NCI-H1105 treated with DMSO at 0.1 percent for 48 hours (cell line): Measurements from ENCODE around the gene SPTBN5.

Experiments used
- DNase-seq: peaks from one replicate; lab custom pipeline; 2025; lab: John Stamatoyannopoulos, UW

SPTBN5 gene

GRCh38 chr15:41893422-41894250 lies at the start of gene SPTBN5:
Gene SPTBN5 (minus strand): TSS chr15:41894053. CDS start chr15:41893497, 556 bp downstream.
- DNase-seq = no peak

GRCh38 chr15:41942886-41943285 lies 49.0 kb upstream of the SPTBN5 start:
- no peak for DNase-seq

GRCh38 chr15:41941644-41942415 lies 48.0 kb upstream of the SPTBN5 start:
- no peak for DNase-seq

- no peak for DNase-seq
These were observed 46.6 kb upstream of the SPTBN5 start for GRCh38 chr15:41940441-41940857.

- no peak for DNase-seq
These were observed 46.1 kb upstream of the SPTBN5 start for GRCh38 chr15:41939986-41940385.

GRCh38 chr15:41937568-41937923 lies 43.7 kb upstream of the SPTBN5 start:
- no peak for DNase-seq

GRCh38 chr15:41936649-41937567 lies 43.1 kb upstream of the SPTBN5 start:
- no peak for DNase-seq

GRCh38 chr15:41936155-41936554 lies 42.3 kb upstream of the SPTBN5 start:
- DNase-seq = no peak

- DNase-seq = no peak
These were observed 41.7 kb upstream of the SPTBN5 start for GRCh38 chr15:41935566-41936020.

GRCh38 chr15:41934843-41935242 lies 41.0 kb upstream of the SPTBN5 start:
- no peak for DNase-seq

GRCh38 chr15:41933771-41934170 lies 39.9 kb upstream of the SPTBN5 start:
- DNase-seq = no peak

- DNase-seq = no peak
These were observed 39.5 kb upstream of the SPTBN5 start for GRCh38 chr15:41933326-41933725.

- DNase-seq = no peak
These were observed 38.8 kb upstream of the SPTBN5 start for GRCh38 chr15:41932511-41933289.

GRCh38 chr15:41932101-41932500 lies 38.2 kb upstream of the SPTBN5 start:
- no peak for DNase-seq

GRCh38 chr15:41930867-41931222 lies 37.0 kb upstream of the SPTBN5 start:
- DNase-seq = no peak

GRCh38 chr15:41930221-41930866 lies 36.5 kb upstream of the SPTBN5 start:
- DNase-seq = no peak

GRCh38 chr15:41928637-41929620 lies 35.1 kb upstream of the SPTBN5 start:
- no peak for DNase-seq

GRCh38 chr15:41928100-41928499 lies 34.2 kb upstream of the SPTBN5 start:
- no peak for DNase-seq

GRCh38 chr15:41927536-41927935 lies 33.7 kb upstream of the SPTBN5 start:
- DNase-seq = no peak
